GM19099 (cell line): ENCODE results near the gene ARID5B.

Source experiments
- POLR2A ChIP-seq: IDR thresholded peaks from 3 replicates; pipeline ENCODE4 v1.6.1; 2011; ENCODE audit warnings: low read depth; ENCODE audit not compliant: insufficient read length; ENCODE audit errors: extremely low read depth

ARID5B gene

GRCh38 chr10:62010366-62010765 is 108.9 kb downstream of the ARID5B start:
- TF ChIP-seq POLR2A = no peak

DNA sequence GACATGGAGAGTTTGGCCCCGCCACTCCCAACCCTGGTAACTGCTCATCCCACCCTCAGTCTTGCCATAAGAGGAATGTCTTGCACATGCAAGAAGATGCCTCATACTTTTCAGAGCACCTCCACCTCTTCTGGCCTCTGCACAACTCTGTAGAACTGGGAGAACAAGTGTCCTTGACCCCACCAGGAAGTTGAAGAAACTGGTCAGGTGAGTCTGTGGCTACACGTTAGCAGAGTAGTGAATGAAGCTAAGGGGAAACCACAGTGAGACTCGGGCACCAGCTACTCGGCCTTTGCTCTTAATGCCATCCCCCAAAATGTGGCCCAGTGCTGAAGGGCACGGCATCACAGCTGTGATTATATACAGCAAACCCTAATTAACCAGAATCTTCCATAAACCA is 110.1 kb downstream of the ARID5B start:
- TF ChIP-seq POLR2A = no peak

GRCh38 chr10:62012318-62012717 is 110.8 kb downstream of the ARID5B start:
- no peak for TF ChIP-seq POLR2A

GRCh38 chr10:62014510-62014909 is 113.0 kb downstream of the ARID5B start:
- TF ChIP-seq POLR2A = no peak

- TF ChIP-seq POLR2A = no peak
Measured at GRCh38 chr10:62015994-62016393, 114.5 kb downstream of the ARID5B start.

DNA sequence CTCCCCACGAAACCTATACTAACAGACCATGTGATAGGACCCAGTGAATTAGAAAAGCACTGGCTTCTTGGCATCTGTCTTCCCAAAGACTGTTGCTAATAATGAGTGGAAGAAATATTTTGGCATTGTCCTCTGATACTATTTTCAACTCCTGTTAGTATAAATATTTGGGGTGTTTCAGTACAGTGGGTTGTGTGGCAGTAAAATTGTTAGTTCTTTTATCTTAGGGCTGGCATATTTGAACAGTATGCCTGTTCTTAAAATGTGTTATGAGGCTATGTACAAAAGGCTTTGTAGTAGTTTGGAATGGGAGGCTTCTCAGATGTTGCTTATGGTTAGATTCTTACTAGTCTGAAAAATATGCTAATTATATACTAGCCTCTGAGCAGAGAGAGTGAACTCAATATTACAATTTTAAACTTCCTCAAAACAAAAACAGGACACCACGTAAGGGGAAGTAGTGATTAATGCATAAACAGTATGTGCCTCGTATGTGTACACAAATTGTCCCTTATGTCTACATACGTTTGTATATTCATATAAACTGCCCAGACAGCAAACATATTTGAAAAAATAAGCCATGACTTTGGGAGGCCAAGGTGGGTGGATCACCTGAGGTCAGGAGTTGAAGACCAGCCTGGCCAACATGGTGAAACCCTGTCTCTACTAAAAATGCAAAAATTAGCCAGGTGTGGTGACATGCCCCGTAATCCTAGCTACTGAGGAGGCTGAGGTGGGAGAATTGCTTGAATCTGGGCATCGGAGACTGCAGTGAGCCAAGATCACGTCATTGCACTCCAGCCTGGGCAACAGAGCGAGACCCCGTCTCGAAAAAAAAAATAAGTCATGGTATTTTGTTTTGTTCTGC is 115.4 kb downstream of the ARID5B start:
- TF ChIP-seq POLR2A = no peak

DNA sequence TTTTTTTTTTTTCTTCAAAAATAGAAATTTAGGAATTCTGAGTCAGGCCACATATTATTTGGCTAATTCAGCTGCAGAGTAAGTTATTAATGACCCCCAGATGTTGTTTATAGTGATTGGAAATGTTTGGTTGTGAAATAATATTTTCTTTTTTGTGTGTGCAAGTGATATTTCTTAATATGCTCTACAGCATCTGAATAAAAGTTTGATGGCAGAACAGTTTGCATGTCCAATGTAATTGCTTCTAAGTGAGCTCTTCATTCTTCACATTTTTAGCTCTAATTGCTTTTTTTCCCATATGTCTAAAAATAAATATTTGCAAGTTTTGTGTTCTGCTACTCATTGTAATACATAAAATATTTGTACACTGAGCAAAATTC is 116.0 kb downstream of the ARID5B start:
- TF ChIP-seq POLR2A = no peak

DNA sequence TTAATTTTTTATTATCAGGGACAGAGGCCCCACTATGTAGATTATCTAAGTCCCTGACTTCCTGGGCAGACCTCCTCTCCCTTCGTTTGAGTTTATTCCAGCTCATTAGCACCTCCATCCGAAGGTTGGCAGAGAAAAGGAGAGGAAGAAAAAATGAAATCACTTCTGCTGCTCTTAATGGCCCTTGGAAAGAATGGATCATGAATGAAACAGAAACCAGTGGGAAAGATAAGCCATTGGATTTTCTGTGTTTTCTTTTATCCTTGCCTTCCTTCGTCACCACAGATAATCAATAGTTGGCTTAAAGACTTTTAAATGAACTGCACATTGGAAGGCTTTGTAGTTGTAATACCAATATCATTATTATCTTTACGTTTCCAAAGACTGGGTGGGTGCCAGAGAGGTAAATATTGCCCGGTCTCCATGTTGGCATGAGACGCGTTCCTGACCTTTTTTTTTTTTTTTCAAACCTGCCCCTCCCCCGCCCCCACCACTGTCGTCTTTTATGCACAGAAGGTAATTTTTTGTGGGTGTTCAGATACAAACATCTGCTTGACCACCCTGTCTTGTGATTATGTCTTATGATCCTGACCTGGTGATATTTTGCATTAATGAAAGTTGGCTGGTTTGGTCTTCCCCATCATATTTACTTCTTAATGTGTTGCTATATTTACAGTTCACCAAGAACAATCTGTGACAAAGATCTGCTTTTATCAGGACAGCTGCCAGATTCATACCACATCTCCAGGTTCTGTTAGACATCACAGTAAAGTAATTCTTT is 116.8 kb downstream of the ARID5B start:
- TF ChIP-seq POLR2A = no peak

GRCh38 chr10:62019013-62019684 is 117.7 kb downstream of the ARID5B start:
- no peak for TF ChIP-seq POLR2A

DNA sequence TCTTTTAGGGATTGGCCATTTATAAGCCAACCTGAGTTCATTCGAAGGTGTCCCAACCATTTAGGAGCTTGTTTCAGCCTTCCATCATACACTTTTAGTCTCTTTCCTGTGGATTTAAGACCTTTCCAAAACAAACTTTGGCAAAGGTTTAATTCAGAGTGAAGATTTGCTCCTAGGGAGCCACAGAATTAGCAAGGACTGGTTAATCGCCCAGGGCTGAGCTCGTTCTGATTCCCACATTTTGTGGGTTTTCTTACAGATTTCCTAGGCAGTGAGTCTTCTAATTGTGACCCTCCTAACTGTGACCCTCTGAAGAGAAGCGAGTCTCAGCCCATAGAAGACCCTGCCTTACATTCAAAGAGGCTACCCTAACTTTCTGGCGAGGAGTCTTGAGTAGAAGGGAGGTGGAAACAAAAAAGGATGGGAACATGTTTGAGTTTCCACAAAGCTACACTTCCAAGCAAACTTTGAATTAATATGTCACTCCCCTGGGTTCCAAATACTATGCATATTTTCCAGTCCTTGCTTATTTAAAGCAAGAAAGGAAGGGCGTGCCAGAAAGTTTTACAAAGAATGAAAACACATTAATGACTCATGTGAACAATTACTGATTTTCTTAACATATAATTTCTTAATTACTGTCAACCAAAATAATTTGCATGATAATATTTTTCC is 118.3 kb downstream of the ARID5B start:
- TF ChIP-seq POLR2A = no peak

- no peak for TF ChIP-seq POLR2A
Measured at GRCh38 chr10:62021128-62021665, 119.7 kb downstream of the ARID5B start.

DNA sequence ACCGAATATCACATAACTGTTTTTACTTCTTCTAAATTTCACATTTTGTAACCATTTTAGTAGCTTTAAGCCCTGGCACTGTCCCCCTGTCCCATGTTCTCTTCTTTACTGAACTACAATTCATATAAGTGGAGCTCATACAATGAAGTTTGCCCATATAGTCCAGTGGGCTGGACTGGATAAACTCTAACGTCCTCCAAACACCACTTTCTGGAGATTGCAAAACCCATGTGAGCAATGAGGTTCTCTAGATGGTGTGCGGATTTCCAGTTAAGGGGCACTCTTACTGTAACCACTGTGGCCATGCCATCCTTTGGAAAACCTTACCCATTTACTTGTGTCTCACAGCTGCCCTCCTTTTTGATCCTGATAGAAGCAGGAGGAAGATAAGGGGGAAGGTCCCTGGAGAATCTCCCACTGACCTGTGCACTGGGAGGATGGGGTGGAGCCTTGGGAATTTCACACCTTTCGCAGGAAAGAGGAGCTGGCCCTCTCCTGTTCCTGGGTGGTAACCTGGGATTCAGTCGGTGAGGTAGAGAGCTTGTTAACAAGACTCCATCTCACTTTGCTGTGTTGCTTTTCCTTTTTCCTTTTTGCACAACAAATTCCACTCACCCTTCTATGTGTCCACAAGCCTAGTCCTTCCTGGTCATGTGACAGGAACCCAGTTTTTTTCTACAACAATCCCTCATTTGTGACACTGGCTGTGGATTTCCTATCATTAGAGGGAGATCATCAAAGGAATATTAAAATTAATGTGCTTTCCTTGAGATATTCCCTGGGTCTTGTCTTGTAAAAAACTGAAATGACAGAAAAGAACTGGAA is 120.7 kb downstream of the ARID5B start:
- no peak for TF ChIP-seq POLR2A

- TF ChIP-seq POLR2A = no peak
Measured at GRCh38 chr10:62022830-62023229, 121.3 kb downstream of the ARID5B start.

- no peak for TF ChIP-seq POLR2A
Measured at GRCh38 chr10:62023329-62023728, 121.8 kb downstream of the ARID5B start.

GRCh38 chr10:62024026-62024701 is 122.7 kb downstream of the ARID5B start:
- TF ChIP-seq POLR2A = no peak
